Stimulated activated CD4-positive, alpha-beta T cell treated with anti-CD3 and anti-CD28 coated beads, Interleukin-1b, Interleukin-23, amount 100 ng/mL, for 1 hour (primary cell): ENCODE results near the gene RUNX1.
"Not testable (repeated sequence)": the region's sequence is repeated elsewhere in the genome, so short reads cannot be mapped to it uniquely, and the experiment has no call there.

Experiments
- DNase-seq, 2 donors: peaks; one replicate each; pipeline ENCODE4 v3.0.0-alpha.2; 2020; ENCODE audit warnings: low read depth in 2 of 2

RUNX1 gene

DNA sequence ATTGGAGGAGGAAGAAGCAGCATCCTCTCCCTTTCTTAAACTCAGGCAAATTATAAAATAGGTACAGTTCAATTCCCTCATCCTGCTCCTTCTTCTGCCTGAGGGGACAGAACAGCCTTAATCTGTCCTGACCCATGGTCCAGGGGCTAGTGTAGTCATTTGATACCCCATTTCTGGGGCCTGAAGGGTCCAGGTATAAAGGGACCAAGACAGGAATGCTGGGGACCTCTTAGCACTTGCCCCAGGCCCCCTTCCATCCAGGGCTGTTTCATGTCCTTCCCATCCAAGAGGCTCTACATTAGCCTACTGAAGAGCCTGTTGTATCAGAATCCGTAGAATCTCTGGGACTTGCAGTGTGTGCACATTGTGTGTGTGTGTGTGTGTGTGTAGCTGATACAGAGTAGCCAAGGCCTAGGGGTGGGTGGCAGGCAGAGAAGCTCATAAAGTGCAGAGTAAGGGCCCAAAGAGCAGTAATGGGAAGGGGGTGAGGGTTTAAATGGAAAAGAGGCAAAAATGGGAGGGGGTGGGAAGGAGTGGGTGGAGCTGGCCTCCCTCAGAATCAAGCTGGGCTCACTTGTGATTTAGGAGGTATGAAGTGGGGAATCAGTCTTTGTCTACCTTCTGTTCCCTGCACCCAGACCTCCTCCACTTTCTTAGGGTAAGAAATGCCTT is 32.4 kb downstream of the RUNX1 start:
- no peak for DNase-seq

- DNase-seq, result no peak
These were observed 33.0 kb downstream of the RUNX1 start for GRCh38 chr21:35016071-35016470.

DNA sequence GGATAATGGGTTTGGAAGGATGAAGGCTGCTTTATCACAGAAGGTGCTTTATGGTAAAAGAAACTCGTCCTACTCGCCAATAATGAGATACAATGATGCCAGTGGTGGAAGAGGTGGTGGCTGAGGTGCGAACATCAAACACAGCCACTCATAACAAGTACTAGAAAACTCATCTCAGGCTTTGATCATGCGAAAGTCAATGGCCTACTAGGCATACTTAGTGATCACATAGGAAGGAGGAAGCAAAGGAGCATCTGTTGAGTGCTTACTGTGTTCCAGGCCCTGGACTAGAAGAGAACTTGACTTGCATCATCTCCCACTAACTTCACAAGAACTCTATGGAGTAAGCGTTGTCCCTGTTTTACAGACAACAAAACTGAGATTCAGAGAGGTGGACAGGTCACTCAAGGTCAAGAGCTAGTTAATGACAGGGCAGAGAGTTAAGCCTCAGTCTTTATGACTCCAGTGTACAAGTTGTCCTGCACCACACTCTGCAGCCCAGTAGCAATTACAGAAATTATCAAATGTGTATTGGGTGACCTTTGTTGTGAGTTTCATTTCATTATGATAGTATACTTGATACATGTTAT is 33.6 kb downstream of the RUNX1 start:
- no peak for DNase-seq

DNA sequence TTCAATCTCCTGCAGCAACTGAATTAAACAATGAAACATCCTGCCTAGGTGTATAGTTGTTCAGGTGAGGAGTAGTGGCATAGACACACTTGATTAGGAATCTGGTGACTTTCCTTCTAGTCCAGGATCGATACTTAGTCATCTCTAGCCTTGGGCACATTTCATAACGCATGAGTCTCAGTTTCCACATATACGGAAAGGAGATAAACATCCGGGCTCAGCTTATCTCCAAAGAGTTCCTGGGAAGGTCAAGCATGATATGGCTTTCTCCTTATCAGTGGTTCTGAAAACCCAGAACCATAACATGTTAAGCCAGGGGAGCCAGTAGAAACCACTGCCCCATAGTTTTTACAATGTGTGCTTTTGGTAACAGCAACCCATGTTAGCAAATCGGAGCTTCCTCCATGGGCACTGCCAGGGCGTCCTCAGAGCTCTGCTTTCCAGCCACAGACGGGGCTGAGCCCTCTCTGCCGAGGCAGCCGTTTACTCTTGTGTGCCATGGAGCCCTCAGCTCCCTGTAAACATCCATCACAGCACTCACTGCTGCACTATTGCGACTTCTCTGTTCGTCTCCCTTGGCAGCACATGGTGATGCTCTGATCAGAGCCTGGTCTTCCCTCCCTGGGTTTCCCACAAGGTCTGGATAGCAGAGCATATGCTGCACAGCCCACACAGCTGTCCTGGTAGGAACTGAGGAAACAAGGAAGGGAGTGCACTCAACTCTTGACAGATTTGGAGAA is 34.6 kb downstream of the RUNX1 start:
- no peak for DNase-seq

DNA sequence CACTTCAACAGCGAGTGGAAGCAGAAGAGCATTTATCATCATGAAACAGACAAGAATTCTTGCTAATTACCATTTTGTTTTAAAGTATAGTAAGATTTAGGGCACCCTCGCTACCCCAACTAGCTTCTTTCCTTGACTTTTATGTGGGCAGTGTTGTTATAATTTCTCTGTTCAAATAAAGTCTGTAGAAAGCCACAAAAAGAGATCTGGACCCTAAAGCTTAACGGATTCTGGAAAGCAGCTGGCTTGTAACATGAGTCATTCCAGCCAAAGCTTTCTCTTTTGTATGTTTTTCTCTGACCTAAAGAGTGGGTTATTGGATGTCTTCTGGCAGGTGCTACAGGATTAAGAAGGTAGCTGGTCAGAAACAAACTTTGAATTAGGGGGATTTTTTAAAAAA is 37.4 kb downstream of the RUNX1 start:
- no peak for DNase-seq

DNA sequence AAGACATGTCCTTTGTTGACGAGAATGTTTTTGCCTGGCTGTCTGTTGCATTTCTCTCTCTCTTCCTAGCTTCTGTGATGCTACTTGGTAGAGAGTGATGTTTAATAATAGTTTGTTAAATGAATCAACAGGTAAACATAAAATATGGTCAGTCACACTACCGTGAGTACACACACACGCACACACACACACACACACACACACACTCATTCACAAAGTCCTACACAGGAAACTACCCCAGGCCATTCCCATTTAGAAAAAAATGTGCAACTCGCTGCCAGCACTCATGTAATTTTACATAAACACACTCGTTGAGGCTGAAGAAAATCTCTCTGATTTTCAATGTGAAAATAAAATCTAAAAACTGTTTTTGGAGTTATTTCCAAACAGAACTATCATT is 38.7 kb downstream of the RUNX1 start:
- DNase-seq, result no peak

- DNase-seq, result no peak
These were observed 41.8 kb downstream of the RUNX1 start for GRCh38 chr21:35007348-35007747.

DNA sequence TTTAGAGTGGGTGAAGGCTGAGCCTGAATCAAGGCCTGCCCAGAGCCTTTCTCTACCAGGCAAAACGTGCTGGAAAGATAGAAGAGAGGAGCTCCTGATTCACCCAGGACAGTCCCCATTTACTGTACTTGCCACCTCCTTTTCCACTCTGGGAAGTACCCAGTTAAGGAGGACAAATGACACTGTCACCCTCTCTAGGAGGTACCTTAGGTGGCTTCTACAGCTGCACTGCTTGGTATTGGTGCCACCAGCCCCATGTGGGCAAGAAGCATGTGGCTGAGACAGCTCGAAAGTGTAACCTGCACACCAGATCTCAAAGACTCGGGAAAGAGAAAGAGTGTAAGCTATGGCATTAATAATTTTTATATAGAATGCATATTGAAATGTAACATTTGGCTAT is 42.3 kb downstream of the RUNX1 start:
- no peak for DNase-seq

DNA sequence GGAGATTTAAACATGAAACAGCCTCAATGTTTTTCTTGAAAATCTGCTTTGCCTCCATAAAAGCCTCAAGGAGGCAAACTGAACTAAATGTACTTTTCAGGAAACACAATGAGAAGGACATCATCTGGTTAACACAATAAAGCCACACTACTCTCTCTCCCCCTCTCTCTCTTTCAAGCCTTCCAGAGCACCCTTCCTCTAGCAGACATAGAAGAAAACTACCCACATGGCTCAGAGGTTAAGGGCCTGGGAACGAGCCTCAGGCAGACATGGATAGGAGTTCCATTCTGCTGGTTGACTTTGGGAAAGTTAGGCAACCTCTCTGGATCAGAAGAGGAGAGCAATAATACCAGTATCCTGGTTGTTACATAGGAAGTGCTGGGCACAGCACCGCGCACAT is 42.9 kb downstream of the RUNX1 start:
- no peak for DNase-seq

GRCh38 chr21:35005560-35006224 is 43.4 kb downstream of the RUNX1 start:
- no peak for DNase-seq

DNA sequence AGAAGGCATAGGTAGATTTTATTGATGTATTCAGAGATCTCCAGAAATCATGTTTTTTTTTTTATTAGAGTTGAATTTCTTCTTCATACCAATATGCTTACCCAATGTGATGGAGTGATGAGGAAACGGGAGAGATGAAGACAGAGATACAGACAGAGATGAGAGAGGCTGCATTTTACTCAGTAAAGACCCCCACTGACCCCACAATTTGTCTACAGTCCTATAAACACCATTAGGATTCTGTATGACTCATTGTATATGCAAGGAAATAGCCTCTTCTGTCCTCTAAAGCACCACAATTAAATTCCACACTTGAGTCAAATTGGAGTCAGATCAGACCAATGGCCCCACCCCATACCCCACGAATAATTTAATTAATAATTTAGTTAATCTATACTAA is 44.0 kb downstream of the RUNX1 start:
- no peak for DNase-seq

DNA sequence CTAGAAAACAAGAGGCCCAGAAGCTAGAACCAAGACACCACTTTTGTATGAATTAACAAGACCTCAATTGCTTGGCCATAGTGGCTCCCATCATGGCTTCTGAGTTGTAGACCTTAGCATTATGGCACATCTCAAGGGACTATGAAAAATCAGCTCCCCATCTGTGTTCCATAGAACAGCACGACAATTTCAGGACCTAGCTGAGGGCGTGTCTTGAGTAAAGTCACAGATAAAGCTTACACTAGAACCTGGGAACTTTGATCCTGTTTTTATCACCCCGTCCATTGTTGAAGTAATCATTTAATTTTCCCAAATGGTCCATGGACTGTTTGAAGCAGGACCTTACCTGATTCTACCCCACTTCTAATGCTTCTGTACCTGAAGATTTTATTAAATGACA is 44.8 kb downstream of the RUNX1 start:
- no peak for DNase-seq

GRCh38 chr21:35002879-35003722 is 46.0 kb downstream of the RUNX1 start:
- DNase-seq, result no peak

DNA sequence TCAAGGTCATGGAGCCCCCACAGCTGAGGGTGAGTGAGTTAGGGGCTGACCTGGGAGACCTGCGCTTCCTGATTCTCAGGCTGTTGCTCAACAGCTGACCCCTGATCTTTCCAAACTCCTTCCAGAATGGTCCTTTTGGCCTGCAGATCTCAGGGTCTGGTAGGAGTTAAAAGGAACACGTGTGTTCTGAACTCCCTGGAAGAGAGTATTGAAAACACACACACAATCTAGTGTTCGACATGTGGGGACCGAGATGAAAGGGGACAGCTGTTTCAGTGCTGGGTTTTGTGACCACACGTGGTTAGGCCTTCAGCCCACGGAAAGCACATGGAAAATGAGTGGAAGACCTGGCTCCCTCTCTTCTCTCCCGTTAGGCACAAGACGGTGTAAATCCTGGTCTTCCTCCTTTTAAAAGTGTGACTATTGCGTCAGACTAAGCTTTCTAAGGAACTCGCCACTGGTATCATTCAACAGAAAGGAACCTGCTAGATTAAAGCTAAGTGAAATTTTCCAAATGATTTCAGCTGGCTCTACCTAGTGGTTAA is 49.6 kb downstream of the RUNX1 start:
- DNase-seq, result no peak

- no peak for DNase-seq
These were observed 50.9 kb downstream of the RUNX1 start for GRCh38 chr21:34998176-34998575.

- DNase-seq, result no peak
These were observed 51.8 kb downstream of the RUNX1 start for GRCh38 chr21:34997294-34997693.

- no peak for DNase-seq
These were observed 52.6 kb downstream of the RUNX1 start for GRCh38 chr21:34996304-34997101.

GRCh38 chr21:34995979-34996303 is 53.2 kb downstream of the RUNX1 start:
- DNase-seq, result no peak

GRCh38 chr21:34994766-34995631 is 54.1 kb downstream of the RUNX1 start:
- no peak for DNase-seq

GRCh38 chr21:34993521-34993921 is 55.6 kb downstream of the RUNX1 start:
- DNase-seq, result not testable (repeated sequence)
